HG02588 (cell line): ENCODE results near the gene ARHGEF37.
A peak's percentile ranks its signal among the peaks of the same experiment; 100 is the strongest.
"Not testable (repeated sequence)": the region's sequence is repeated elsewhere in the genome, so short reads cannot be mapped to it uniquely, and the experiment has no call there.

Experiments
- ATAC-seq: cut with Tn5 transposase; IDR thresholded peaks from one replicate; pipeline ENCODE4 v1.9.1; 2021; ENCODE audit warnings: mild to moderate bottlenecking, moderate library complexity; ENCODE audit not compliant: unreplicated experiment

ARHGEF37 gene

GRCh38 chr5:149667829-149668330 is 86.6 kb downstream of the ARHGEF37 start:
- no peak for ATAC-seq

GRCh38 chr5:149669273-149669672 is 88.0 kb downstream of the ARHGEF37 start:
- ATAC-seq: not testable (repeated sequence)

GRCh38 chr5:149671544-149671943 is 90.2 kb downstream of the ARHGEF37 start:
- ATAC-seq: no peak

GRCh38 chr5:149672701-149673476 is 91.6 kb downstream of the ARHGEF37 start:
- ATAC-seq: no peak

GRCh38 chr5:149674686-149675085 is 93.4 kb downstream of the ARHGEF37 start:
- no peak for ATAC-seq

GRCh38 chr5:149675610-149676201 is 94.4 kb downstream of the ARHGEF37 start:
- ATAC-seq: no peak

- ATAC-seq: no peak
Observed at GRCh38 chr5:149677731-149678130, 96.4 kb downstream of the ARHGEF37 start.

GRCh38 chr5:149679876-149680809 is 98.8 kb downstream of the ARHGEF37 start:
- peak; percentile 34 for ATAC-seq

GRCh38 chr5:149680810-149681221 is 99.5 kb downstream of the ARHGEF37 start:
- peak; percentile 98 for ATAC-seq

- no peak for ATAC-seq
Observed at GRCh38 chr5:149681252-149681651, 100.0 kb downstream of the ARHGEF37 start.

- no peak for ATAC-seq
Observed at GRCh38 chr5:149681922-149682321, 100.6 kb downstream of the ARHGEF37 start.

GRCh38 chr5:149682532-149683075 is 101.3 kb downstream of the ARHGEF37 start:
- no peak for ATAC-seq

- ATAC-seq: no peak
Observed at GRCh38 chr5:149683964-149684363, 102.7 kb downstream of the ARHGEF37 start.

GRCh38 chr5:149684371-149684770 is 103.1 kb downstream of the ARHGEF37 start:
- ATAC-seq: no peak
